CMK (cell line): ENCODE results near the gene LRMDA.
A peak's percentile ranks its signal among the peaks of the same experiment; 100 is the strongest.

Source experiments
- DNase-seq: peaks from one replicate; pipeline ENCODE4 v3.0.0-alpha.2; 2010; ENCODE audit warnings: low read depth

LRMDA gene

GRCh38 chr10:75542084-75542483 lies 110.7 kb downstream of the LRMDA start:
- DNase-seq, result no peak

- no peak for DNase-seq
Observed at GRCh38 chr10:75542906-75543305, 111.5 kb downstream of the LRMDA start.

DNA sequence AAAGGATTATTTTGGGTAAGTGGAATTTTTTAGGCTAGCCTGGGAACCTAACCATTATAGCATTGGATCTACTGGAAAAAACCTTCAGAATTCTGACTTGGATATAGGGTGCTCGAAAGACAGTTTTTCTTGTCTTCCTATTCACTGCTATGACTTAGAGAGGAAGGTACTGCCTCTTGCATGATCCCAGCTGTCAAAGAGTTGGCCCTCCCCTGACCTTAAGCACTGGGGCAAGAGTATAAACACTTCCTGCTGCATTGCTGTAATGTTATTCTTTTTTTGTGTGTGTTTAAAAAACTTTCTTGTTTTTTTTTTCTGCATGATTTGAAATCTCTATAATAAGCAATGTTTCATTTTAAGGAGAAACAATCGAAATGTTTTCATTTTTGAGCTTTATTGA lies 113.0 kb downstream of the LRMDA start:
- DNase-seq, result no peak

DNA sequence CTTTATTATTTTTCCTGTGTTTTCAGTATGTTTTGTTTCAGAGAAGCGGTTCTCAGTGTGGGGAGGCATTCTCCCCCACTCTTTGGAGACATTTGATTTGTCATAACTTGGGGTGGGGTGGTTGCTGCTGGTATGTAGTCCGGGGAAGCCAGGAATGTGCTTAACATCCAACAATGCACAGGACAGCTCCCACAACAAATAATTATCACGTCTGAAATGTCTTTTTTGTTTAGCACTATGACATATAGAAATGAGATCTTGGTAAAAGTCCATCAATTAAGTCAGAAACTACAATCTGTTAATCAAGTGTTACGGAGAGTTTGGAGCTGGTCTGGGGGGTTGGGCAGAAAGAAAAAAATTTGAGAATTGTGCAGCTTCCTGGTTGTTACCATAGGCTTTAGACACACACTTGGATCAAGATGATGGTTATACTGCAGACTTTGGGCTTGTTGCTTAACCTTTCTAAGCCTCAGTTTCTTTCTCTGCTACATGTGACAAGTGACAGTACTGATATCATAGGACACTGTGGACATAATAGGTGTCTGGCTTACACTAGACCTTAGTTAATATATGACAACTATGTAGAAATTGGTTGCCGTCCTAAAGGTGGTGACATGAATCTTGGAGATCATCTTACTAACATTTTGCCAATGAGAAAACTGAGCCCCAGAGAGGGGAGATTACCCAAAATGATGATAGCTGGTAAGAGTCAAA lies 113.7 kb downstream of the LRMDA start:
- DNase-seq, result no peak

- no peak for DNase-seq
Observed at GRCh38 chr10:75546004-75546403, 114.6 kb downstream of the LRMDA start.

DNA sequence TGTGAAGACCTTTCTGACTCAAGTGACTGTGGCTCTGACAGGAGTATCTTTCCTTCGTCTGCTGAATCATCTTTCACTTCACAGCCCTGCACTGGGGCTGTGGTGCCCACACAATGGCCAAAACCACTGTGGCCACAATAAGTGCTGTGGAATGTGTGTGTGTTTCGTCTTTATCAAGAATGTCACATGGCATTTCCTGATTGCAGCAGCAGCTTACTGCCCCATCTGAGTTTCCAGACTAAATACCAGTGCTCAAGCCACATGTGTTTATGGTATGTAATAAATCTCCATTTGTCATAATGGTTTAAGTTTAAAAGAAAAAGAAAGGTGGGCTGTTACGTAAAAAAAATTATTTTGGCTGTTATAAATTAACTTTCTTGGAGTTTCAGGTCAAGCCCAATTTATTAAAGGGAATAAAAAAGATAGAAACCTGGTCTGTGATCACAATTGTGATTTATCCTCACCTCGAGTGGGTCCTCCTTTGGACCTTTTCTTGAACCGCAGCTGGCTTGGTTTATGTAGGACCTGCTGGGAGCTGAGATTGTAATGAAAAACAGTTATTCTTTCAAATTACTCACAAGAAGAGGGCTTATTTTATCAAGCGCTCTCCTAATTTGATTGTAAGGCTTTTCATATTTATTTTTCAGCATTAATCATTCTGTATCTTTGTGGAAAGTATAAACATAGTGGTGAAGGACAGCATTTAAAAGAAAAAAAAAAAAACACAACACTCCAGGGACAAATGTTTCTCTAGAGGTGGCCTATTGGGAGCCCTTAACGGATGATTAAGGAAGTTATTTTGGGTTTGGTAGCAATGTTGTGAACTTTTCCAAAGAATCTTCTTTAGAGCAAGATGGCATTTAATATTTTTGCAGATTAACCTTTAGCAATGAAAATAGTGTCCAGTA lies 116.2 kb downstream of the LRMDA start:
- peak; percentile 62 for DNase-seq

GRCh38 chr10:75548356-75548755 lies 116.9 kb downstream of the LRMDA start:
- no peak for DNase-seq

GRCh38 chr10:75550191-75550590 lies 118.8 kb downstream of the LRMDA start:
- no peak for DNase-seq

- no peak for DNase-seq
Observed at GRCh38 chr10:75552171-75552570, 120.7 kb downstream of the LRMDA start.

- DNase-seq, result no peak
Observed at GRCh38 chr10:75553550-75553949, 122.1 kb downstream of the LRMDA start.

DNA sequence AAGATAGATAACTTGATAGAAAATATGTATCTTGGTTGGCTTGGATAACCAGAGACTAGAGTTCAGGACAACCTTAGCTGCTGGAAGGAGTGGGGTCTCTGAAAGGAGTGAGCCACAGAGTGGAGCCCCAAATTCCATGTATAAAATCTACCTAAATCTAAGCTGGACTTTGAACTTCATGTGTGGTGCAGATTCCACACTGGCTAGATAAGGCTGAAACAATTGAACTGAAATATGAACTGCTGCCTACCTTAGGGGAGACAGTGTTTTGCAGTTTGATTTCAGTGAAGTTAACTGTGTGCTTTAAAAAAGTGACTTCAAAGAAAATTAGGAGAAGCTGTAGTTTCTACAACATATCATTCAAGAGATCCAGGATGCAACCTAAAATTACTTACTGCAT lies 123.9 kb downstream of the LRMDA start:
- no peak for DNase-seq

DNA sequence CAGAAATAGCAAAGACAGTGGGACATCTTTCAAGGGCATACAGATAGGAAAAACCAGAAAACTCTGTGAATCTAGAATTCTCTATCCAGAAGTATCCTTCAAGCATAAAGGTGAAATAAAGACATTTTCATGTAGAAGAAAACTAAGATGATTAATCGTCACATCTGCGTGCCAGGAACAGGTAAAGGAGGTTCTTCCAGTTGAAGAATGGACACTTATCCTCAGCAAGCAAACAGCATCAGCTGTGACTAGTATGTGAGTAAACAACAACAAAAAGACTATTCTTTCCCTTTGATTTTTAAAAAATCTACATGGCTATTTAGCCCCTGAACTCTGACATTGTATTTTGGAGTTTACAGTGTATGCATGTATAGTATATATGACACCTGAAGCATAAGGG lies 124.9 kb downstream of the LRMDA start:
- no peak for DNase-seq

- no peak for DNase-seq
Observed at GRCh38 chr10:75565286-75566251, 134.1 kb downstream of the LRMDA start.

- no peak for DNase-seq
Observed at GRCh38 chr10:75568450-75569130, 137.2 kb downstream of the LRMDA start.

DNA sequence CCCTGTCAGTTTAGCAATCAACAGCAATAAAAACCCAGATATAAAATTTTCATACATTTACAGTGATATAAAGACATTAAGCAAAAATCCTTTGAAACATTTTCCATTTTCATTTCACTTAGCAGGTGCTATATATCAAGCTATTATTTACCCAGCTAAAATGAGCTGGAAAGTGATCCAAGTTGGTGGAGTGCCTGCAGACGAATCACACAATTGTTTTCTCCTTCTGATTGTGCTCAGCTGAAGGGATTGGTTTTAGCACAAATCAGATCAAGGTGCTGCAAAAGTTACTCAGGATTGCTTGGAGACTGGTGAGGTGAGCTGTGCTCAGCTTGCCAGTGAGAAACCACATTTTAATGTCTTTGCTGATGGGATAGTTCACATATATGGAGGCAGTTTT lies 138.1 kb downstream of the LRMDA start:
- DNase-seq, result no peak

DNA sequence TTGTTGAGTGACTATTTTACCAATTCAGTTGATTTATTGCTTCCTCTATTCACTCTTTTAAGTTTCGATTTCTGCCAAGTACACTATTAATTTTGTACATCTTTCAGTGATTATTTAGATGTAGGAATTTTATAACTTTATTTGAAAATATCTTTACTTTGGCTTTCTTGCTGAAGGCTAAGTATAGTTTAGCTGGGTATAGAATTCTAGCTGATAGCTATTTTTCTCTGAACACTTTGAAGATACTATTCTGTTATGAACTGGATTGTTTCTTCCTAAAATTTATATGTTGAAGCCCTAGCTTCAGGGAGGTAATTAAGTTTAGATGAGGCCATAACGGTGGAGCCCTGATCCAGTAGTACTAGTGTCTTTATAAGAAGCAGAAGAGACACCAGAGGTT lies 141.1 kb downstream of the LRMDA start:
- DNase-seq, result no peak

DNA sequence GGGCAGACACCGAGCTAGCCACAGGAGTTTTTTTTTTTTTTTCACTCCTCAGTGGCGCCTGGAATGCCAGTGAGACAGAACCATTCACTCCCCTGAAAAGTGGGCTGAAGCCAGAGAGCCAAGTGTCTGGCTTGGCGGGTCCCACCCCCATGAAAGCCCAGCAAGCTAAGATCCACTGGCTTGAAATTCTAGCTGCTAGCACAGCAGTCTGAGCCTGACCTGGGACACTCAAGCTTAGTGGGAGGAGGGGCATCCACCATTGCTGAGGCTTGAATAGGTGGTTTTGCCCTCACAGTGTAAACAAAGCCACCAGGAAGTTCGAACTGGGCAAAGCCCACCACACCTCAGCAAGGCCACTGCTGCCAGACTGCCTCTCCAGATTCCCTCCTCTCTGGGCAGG lies 144.5 kb downstream of the LRMDA start:
- DNase-seq, result no peak

- no peak for DNase-seq
Observed at GRCh38 chr10:75582102-75582501, 150.7 kb downstream of the LRMDA start.

DNA sequence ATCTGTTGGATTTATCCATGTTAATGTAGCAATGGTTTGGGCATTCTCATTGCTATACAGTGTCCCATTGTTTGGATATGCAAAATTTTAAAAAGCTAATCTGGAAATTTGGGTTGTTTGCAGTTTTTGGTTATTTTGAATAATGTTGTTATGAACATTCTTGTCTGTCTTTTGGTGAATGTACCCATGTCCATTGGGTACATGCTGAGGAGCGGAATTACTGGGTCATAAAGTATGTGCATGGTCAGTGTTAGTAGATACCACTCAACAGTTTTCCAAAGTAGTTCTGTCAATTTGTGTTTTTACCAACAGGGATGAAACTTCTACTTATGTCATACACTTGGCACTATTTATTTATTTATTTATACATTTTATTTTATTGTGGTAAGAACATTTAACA lies 153.9 kb downstream of the LRMDA start:
- DNase-seq, result no peak

DNA sequence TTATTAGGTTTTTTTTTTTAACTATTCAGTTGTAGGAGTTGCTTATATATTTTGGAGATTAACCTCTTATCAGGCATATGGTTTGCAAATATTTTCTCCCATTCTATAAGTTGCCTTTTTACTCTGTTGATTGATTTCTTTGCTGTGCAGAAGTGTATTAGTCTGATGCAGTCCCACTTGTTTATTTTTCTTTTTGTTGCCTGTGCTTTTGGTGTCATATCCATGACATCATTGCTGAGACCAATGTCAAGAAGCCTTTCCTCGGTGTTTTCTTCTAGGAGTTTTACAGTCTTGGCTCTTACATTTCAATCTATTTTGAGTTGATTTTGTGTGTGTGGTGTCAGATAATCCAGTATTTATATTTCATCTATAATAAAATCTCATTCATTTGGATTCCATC lies 155.4 kb downstream of the LRMDA start:
- DNase-seq, result no peak

DNA sequence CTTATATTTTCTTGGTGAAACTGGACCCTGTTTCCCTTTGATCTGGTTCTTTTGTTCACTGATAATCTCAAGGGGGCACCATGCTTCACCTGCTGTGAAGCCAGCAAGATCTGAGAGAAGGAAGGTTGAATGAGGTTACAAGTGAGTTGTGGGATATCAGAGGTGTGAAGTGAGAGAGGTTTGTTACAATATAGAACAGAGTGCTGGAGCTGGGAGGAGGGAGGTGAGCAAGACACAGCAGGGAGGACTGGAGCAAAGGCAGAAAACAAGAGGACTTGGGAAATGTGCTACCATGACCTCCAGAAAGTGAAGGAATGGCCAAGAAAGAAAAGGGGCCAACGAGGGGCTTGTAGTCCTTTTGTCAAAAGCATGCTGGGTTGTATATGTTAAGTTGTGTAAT lies 156.6 kb downstream of the LRMDA start:
- DNase-seq, result no peak
